SIG-M5 (cell line): ENCODE results near the gene CANT1.
"Not testable (repeated sequence)": the region's sequence is repeated elsewhere in the genome, so short reads cannot be mapped to it uniquely, and the experiment has no call there.

ENCODE experiments used
- DNase-seq: peaks from one replicate; lab custom pipeline; 2025; lab: John Stamatoyannopoulos, UW

Gene CANT1

DNA sequence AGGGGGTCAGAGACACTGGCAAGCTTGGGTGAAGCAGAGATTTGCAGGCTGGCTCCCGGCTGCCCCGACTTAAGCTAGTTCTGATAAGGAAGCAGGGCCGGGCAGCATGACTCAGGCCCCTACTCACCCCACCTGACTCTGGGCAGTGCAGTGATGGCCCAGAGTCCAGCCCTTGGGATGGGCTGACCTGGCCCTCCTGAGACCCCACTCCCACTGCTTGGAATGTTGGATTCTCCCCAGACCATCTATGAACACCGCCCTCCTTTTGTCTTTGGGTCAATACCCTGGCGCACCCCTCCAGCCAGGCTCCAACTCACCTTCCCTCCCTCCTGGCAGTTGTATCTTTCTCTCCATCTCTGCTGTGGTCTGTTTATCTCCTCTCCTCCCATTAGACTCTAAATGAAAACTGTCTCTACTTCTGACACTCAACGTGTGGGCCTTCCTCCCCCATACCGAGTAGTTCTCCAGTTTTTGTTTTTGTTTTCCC, 50.9 kb downstream of the CANT1 start:
- DNase-seq = no peak

DNA sequence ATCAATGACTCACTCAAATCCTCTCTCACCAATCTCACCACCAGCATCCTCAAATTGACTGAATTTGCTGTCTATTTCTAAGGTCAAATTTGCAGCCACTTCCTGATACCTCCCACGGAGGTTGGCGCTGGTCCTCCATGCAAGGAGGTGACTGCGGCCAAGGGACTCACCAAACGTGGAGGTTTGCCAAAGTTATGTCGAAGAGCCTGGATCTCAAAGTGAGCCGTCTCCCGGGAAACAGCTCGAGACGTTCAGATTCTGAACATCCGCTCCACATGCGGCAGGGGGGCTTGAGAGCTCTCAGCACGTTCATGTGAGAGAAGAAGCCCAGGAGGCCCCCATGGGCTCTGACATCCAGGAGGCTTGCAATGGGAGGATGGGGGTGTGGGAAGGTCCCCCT, 52.4 kb downstream of the CANT1 start:
- no peak for DNase-seq

DNA sequence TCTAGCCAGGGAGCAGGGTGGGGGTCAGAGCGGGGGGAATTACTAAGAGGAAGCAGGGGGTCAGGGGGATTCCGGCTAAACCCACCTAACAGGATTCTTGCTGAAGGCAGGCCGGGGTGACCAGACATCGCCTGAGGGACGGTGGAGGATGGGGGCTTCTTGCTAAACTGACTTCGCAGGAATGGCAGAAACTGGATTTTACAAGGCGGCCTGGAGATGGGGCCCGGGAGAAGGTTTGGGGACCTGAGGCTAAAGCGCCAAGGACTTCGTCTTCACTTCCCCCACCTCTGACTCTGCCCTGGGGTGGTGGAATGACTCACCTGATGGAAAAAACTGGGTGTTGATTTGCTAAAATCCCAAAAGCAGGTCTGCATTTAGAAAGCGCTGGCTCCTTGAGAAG, 53.3 kb downstream of the CANT1 start:
- DNase-seq = no peak

GRCh38 chr17:78954684-78955083, 54.9 kb downstream of the CANT1 start:
- no peak for DNase-seq

DNA sequence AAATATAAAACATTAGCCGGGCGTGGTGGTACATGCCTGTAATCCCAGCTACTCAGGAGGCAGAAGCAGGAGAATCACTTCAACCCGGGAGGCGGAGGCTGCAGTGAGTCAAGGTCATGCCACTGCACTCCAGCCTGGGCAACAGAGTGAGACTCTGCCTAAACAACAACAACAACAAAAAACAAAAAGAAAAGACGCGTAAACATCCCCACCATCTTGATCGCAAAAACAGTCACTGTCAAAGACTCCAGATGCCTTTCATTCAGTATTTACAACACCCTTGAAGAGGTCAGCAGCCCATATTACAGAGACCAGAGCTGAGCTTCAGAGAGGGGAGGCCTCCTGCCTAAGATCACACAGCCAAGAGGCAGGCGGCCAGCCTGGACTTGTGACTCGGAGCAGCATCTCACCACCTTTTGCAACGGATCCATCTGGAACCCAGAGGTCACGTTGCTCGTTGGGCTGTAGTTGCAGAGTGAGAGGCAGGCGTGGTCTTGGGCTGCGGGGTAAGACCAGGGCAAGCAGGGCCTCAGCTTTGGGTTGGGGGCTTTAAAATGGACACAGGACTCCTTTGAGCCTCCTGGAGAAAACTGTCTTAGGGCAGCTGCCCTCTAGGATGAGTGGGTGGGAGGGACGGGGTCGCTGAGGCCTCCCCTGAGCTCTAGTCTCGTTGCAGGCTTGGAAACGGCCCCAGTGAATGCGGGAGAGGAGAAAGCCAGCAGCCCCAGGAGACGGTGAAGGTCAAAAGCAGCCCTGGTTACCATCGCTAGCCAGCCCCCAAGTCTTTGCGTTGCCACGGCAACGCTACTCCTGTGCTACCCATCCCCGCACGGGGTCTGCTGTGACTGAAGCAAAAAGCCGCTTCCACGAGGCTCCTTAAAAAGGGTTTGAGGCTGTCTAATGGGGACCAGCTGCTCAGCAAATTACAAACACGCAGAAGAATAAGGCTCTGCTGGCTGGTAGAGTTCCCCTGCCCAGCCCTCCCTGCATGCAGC, 55.9 kb downstream of the CANT1 start:
- DNase-seq = no peak

DNA sequence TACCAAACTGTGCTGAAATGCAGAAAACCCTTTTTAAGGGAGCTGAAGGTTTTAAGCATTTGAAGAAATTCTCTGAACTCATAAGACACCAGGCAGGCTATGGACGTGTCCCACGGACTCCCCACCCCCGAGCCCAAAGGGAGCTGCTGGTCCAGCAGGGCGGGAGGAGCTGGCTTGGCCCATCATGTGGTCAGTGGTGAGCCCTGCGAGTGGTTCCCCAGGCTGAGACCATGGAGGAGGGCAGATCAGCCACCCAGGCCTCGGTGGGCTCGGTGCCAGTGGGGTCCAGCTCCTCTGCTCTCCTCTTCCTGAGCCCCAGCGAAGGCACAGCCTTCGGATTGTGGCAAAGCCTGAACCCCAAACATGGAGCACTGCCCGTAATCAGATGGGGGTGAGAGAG, 56.9 kb downstream of the CANT1 start:
- DNase-seq = no peak

- no peak for DNase-seq
These were observed 57.5 kb downstream of the CANT1 start for GRCh38 chr17:78951967-78952551.

- no peak for DNase-seq
These were observed 58.7 kb downstream of the CANT1 start for GRCh38 chr17:78950870-78951269.

GRCh38 chr17:78947235-78948149, 62.1 kb downstream of the CANT1 start:
- no peak for DNase-seq

DNA sequence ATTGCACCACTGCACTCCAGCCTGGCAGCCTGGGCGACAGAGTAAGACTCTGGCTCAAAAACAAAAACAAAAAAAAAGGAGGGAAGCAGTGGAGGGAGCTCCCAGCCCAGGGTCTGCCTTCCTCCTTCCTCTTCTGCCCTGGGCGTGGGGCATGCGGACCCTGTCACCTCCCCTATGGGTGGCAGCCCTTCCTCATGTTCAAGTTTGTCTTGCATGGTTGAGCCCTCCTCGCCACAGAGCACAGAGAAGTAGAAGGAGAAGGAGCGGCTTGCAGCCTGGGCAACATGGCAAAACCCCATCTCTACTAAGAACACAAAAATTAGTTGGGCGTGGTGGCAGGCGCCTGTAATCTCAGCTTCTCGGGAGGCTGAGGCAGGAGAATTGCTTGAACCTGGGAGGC, 62.9 kb downstream of the CANT1 start:
- no peak for DNase-seq

DNA sequence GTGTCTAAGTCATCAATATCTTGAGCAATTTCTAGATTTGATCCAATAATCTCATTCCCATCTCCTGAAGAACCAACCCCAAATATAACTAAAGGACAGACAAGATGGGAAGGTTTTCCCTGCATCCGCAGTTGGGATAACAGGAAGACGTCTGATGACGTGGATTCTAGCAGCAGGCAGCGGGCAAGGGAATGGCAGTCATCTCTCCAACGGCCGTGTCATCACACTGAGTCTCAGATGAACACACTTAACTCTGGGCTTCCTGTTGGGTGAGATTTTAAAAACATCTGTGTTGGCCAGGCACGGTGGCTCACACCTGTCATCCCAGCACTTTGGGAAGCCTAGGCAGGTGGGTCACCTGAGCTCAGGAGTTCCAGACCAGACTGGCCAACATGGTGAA, 63.4 kb downstream of the CANT1 start:
- no peak for DNase-seq

DNA sequence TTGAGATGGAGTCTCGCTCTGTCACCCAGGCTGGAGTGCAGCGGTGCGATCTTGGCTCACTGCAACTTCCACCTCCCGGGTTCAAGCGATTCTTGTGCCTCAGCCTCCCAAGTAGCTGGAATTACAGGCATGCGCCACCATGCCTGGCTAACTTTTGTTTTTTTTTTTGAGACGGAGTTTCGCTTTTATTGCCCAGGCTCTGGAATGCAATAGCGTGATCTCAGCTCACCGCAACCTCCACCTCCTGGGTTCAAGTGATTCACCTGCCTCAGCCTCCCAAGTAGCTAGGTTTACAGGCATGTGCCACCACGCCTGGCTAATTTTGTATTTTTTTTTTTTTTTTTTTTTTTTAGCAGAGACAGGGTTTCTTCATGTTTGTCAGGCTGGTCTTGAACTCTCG, 64.1 kb downstream of the CANT1 start:
- not testable (repeated sequence) for DNase-seq

- DNase-seq = no peak
These were observed 64.6 kb downstream of the CANT1 start for GRCh38 chr17:78944956-78945355.

- no peak for DNase-seq
These were observed 65.5 kb downstream of the CANT1 start for GRCh38 chr17:78944026-78944425.
